OCI-M2 (cell line): Measurements from ENCODE around the gene VEGFD.

ENCODE experiments used
- DNase-seq: peaks from one replicate; lab custom pipeline; 2025; ENCODE audit not compliant: unreplicated experiment; lab: John Stamatoyannopoulos, UW

The VEGFD gene

GRCh38 chrX:15359701-15360100 is 24.5 kb downstream of the VEGFD start:
- DNase-seq: no peak

- no peak for DNase-seq
Observed at GRCh38 chrX:15358533-15358932, 25.7 kb downstream of the VEGFD start.

GRCh38 chrX:15356444-15356843 is 27.8 kb downstream of the VEGFD start:
- DNase-seq: no peak

GRCh38 chrX:15350329-15350996 is 33.8 kb downstream of the VEGFD start:
- no peak for DNase-seq

GRCh38 chrX:15349046-15349445 is 35.2 kb downstream of the VEGFD start:
- DNase-seq: peak; percentile 24

GRCh38 chrX:15345976-15346375 is 38.2 kb downstream of the VEGFD start:
- no peak for DNase-seq

- DNase-seq: no peak
Observed at GRCh38 chrX:15344106-15344505, 40.1 kb downstream of the VEGFD start.

GRCh38 chrX:15343075-15343476 is 41.1 kb downstream of the VEGFD start:
- no peak for DNase-seq

GRCh38 chrX:15340867-15341266 is 43.3 kb downstream of the VEGFD start:
- DNase-seq: no peak

GRCh38 chrX:15336023-15336413 is 48.2 kb downstream of the VEGFD start:
- DNase-seq: no peak

GRCh38 chrX:15335135-15336022 is 48.8 kb downstream of the VEGFD start, which contains the start of gene PIGA:
Gene PIGA, minus strand, starts transcription at chrX:15335523. Its CDS starts 3,593 bp downstream, at chrX:15331930.
- DNase-seq: peak; percentile 59

GRCh38 chrX:15334561-15334960 is 49.7 kb downstream of the VEGFD start:
- no peak for DNase-seq

GRCh38 chrX:15328821-15329220 is 55.4 kb downstream of the VEGFD start:
- DNase-seq: no peak

- no peak for DNase-seq
Observed at GRCh38 chrX:15328131-15328530, 56.1 kb downstream of the VEGFD start.

GRCh38 chrX:15322472-15322871 is 61.7 kb downstream of the VEGFD start:
- DNase-seq: no peak

- DNase-seq: no peak
Observed at GRCh38 chrX:15322072-15322471, 62.1 kb downstream of the VEGFD start.

- no peak for DNase-seq
Observed at GRCh38 chrX:15321447-15321846, 62.8 kb downstream of the VEGFD start.

- DNase-seq: no peak
Observed at GRCh38 chrX:15320297-15320696, 63.9 kb downstream of the VEGFD start.

GRCh38 chrX:15319075-15319474 is 65.1 kb downstream of the VEGFD start:
- DNase-seq: no peak

GRCh38 chrX:15315509-15315908 is 68.7 kb downstream of the VEGFD start, which contains the start of gene ASB11:
Gene ASB11, minus strand, starts transcription at chrX:15315640. Its CDS starts 35 bp downstream, at chrX:15315605.
- DNase-seq: no peak

GRCh38 chrX:15314472-15314871 is 69.7 kb downstream of the VEGFD start:
- DNase-seq: no peak

- no peak for DNase-seq
Observed at GRCh38 chrX:15311119-15311518, 73.1 kb downstream of the VEGFD start.
